K562 (cell line): ENCODE measurements around the gene CRIP1. TPM values are rescaled to one million over a fixed set of nuclear protein-coding genes. Genes with fewer than 3 reads are reported as not detected.

Experiments
- BRCA1 ChIP-seq, 2 experiments: fragments of 450-650 bp in 1 of 2; sonication (generic) in 1 of 2; formaldehyde crosslinking in 1 of 2; IDR thresholded peaks; 2 replicates each; pipeline versions ENCODE4 v1.5.0 to v1.6.1; 2017 to 2020; ENCODE audit warnings: mild to moderate bottlenecking in 1 of 2, missing genetic modification reagents in 1 of 2
- CCAR2 ChIP-seq: fragments of 200-400 bp; formaldehyde crosslinking; IDR thresholded peaks from 2 replicates; pipeline ENCODE4 v1.6.1; 2017; ENCODE audit warnings: mild to moderate bottlenecking, low read depth, low read length
- CSDE1 ChIP-seq, 2 experiments: fragments of 450-650 bp; IDR thresholded peaks; 2 replicates each; pipeline ENCODE4 v1.6.1; 2016; ENCODE audit warnings: mild to moderate bottlenecking in 1 of 2
- CTBP1 ChIP-seq: fragments of 450-650 bp; IDR thresholded peaks from 2 replicates; pipeline ENCODE4 v1.6.1; 2016; ENCODE audit warnings: borderline replicate concordance
- ELF4 ChIP-seq: fragments of 450-650 bp; formaldehyde crosslinking; IDR thresholded peaks from 2 replicates; pipeline ENCODE4 v1.4.0; 2022; ENCODE audit warnings: missing genetic modification characterization
- FIP1L1 ChIP-seq: fragments of 200-400 bp; formaldehyde crosslinking; IDR thresholded peaks from 2 replicates; pipeline ENCODE4 v1.6.1; 2018; ENCODE audit warnings: mild to moderate bottlenecking, low read depth, low read length; ENCODE audit not compliant: poor library complexity, severe bottlenecking
- HDAC2 ChIP-seq: fragments of 450-650 bp; IDR thresholded peaks from 2 replicates; pipeline ENCODE4 v1.6.1; 2016; ENCODE audit warnings: mild to moderate bottlenecking
- HLTF ChIP-seq: fragments of 450-650 bp; IDR thresholded peaks from 2 replicates; pipeline ENCODE4 v1.6.1; 2016
- ILK ChIP-seq: fragments of 450-650 bp; IDR thresholded peaks from 2 replicates; pipeline ENCODE4 v1.6.1; 2016; ENCODE audit warnings: missing genetic modification characterization, low read depth, mild to moderate bottlenecking, missing compliant biosample characterization, moderate library complexity, borderline replicate concordance
- KDM4B ChIP-seq, 2 experiments: fragments of 450-650 bp in 1 of 2; sonication (generic) in 1 of 2; IDR thresholded peaks; 2 replicates each; pipeline ENCODE4 v1.6.1; 2016 to 2017; ENCODE audit warnings: borderline replicate concordance in 2 of 2, antibody characterized with exemption in 1 of 2, low read depth in 1 of 2, mild to moderate bottlenecking in 1 of 2
- NFIX ChIP-seq: fragments of 250-450 bp; sonication (Bioruptor Pico); IDR thresholded peaks from 2 replicates; pipeline ENCODE4 v1.4.0; 2020; ENCODE audit warnings: low read depth, mild to moderate bottlenecking, moderate library complexity
- OTX1 ChIP-seq: fragments of 450-650 bp; formaldehyde crosslinking; IDR thresholded peaks from 2 replicates; pipeline ENCODE4 v1.4.0; 2022; ENCODE audit warnings: mild to moderate bottlenecking
- RERE ChIP-seq: sonication (generic); formaldehyde crosslinking; IDR thresholded peaks from 2 replicates; pipeline ENCODE4 v1.8.0; 2023; ENCODE audit warnings: missing genetic modification reagents, mild to moderate bottlenecking, borderline replicate concordance
- RFX1 ChIP-seq: fragments of 450-650 bp; IDR thresholded peaks from 2 replicates; pipeline ENCODE4 v1.6.1; 2016; ENCODE audit warnings: mild to moderate bottlenecking, moderate library complexity
- U2AF1 ChIP-seq: fragments of 200-400 bp; formaldehyde crosslinking; optimal IDR thresholded peaks from 2 replicates; pipeline ENCODE3; 2017; ENCODE audit warnings: mild to moderate bottlenecking, low read depth, low read length, moderate library complexity
- ZNF263 ChIP-seq: sonication (generic); formaldehyde crosslinking; IDR thresholded peaks from 2 replicates; pipeline ENCODE4 v1.8.0; 2022; ENCODE audit warnings: mild to moderate bottlenecking, missing genetic modification reagents, borderline replicate concordance
- ZNF274 ChIP-seq: IDR thresholded peaks from 2 replicates; pipeline ENCODE4 v1.6.1; 2011; ENCODE audit warnings: low read depth, mild to moderate bottlenecking, low read length, moderate library complexity, borderline replicate concordance
- ZNF311 ChIP-seq: fragments of 250-450 bp; sonication (Bioruptor Pico); IDR thresholded peaks from 2 replicates; pipeline ENCODE4 v1.4.0; 2020; ENCODE audit warnings: mild to moderate bottlenecking, moderate library complexity
- ZNF347 ChIP-seq: fragments of 450-650 bp; formaldehyde crosslinking; IDR thresholded peaks from 2 replicates; pipeline ENCODE4 v1.4.0; 2020; ENCODE audit warnings: low read depth, mild to moderate bottlenecking, moderate library complexity
- ZNF398 ChIP-seq: fragments of 250-450 bp; sonication (Bioruptor Pico); IDR thresholded peaks from 2 replicates; pipeline ENCODE4 v1.8.0; 2021; ENCODE audit warnings: moderate library complexity, mild to moderate bottlenecking, inconsistent platforms
- ZNF668 ChIP-seq: fragments of 250-450 bp; sonication (Bioruptor Pico); IDR thresholded peaks from 2 replicates; pipeline ENCODE4 v1.8.0; 2022; ENCODE audit warnings: mild to moderate bottlenecking, inconsistent platforms
- ZNF77 ChIP-seq: fragments of 250-450 bp; sonication (Bioruptor Pico); IDR thresholded peaks from 2 replicates; pipeline ENCODE4 v1.5.0; 2020
- polyA plus RNA-seq, 8 experiments: library from polyadenylated mRNA; depleted of rRNA in 4 of 8; stranded (reverse) in 5 of 8; unstranded in 3 of 8; fragments of >200 nt; fragmentation: Nextera tagmentation in 2 of 8; fragmentation: Illumina TruSeq in 1 of 8; extraction: Ambion mirVana in 2 of 8; extraction: Trizol in 1 of 8; gene quantifications; 2 replicates each; pipeline versions ENCODE4 v1.2.1 to v1.2.3, GENCODE V29; 2011 to 2014; ENCODE audit warnings: inconsistent platforms in 1 of 8, missing spikeins in 1 of 8
- total RNA-seq, 7 experiments: library from RNA; depleted of rRNA in 6 of 7; stranded (reverse); fragments of >200 nt in 6 of 7; fragmentation: Illumina TruSeq in 2 of 7; extraction: Trizol in 2 of 7; gene quantifications; 2 replicates each; pipeline versions ENCODE4 v1.2.1 to v1.2.3, GENCODE V29; 2011 to 2021; ENCODE audit warnings: low replicate concordance in 1 of 7

The CRIP1 gene
- total and polyA plus RNA-seq, 9 of the 15 experiments (the other 6 are each of a cell fraction or from before 2014, with no cell fraction given) = 0.11 to 0.58 (median 0.14) TPM; not detected in 6

DNA sequence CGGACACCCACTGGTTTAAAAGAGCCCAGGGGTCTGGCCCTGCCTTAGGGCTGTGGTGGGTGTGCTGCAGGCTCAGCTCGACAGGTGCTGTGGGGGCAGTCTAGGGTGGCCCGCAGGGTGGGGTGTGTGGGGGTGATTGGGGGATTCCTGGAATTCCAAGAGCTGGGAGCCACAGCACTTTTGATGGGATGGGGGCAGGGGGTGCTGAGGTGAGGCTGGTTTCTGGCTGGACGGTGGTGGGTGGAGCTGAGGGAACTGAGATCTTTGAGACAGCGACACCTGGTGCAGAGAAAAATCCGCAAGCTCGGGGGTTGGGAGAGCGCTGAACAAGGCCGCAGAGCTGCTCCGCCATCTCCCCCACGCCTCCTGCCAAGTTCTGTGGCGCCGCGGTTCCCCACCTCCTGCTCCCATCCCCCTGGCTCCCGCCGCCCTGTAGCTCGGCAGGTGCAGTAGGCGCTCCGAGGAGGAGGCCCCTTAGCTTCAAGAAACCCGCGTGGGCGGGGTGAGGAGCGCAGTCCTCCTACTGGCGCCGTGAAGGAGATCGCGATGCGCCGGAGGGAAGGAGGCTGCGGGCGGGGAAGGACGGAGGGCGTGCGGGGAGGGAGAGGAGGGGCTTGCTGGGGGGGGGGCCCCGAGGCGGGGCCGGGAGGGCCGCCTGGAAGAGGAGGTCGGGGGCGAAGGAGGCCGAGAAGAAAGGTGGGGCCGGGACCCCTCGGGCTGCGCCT is 3.0 kb downstream of the CRIP1 start (continued):
- TF ChIP-seq ZNF274 (no peak), ZNF668 (CRISPR knock-in tag) (no peak), CTBP1 (peak; percentile 54; the same call in 1 of the 2 replicates), ZNF347 (CRISPR knock-in tag) (no peak), HLTF (no peak), OTX1 (CRISPR knock-in tag) (no peak), ILK (no peak), CSDE1 (IDR thresholded peaks at IDR 0.05) (no peak), ZNF398 (CRISPR knock-in tag) (no peak), FIP1L1 (peak; percentile 21), NFIX (CRISPR knock-in tag) (no peak), HDAC2 (0 out of 2 replicates have a peak, but pooled peaks have one; percentile 51), CCAR2 (no peak), RFX1 (no peak), ZNF263 (CRISPR knock-in tag) (peak; percentile 84), ELF4 (CRISPR knock-in tag) (no peak), BRCA1 (IDR thresholded peaks at IDR 0.05) (no peak), BRCA1 (CRISPR knock-in tag; IDR thresholded peaks at IDR 0.05) (no peak), KDM4B (IDR thresholded peaks at IDR 0.05; ENCODE audit: borderline replicate concordance in 2 of 2, low read depth in 1 of 2) (no peak), ZNF77 (CRISPR knock-in tag) (no peak), ZNF311 (CRISPR knock-in tag) (no peak), RERE (no peak), U2AF1 (no peak)
